Hematopoietic multipotent progenitor cell treated with erythropoietin and hydrocortisone succinate and interleukin-3 and kit ligand, for 4 days (in vitro differentiated cells): ENCODE measurements around the gene ARMS2.

ENCODE experiments used
- DNase-seq: peaks from one replicate; pipeline ENCODE4 v3.0.0-alpha.2; 2015

Gene ARMS2

DNA sequence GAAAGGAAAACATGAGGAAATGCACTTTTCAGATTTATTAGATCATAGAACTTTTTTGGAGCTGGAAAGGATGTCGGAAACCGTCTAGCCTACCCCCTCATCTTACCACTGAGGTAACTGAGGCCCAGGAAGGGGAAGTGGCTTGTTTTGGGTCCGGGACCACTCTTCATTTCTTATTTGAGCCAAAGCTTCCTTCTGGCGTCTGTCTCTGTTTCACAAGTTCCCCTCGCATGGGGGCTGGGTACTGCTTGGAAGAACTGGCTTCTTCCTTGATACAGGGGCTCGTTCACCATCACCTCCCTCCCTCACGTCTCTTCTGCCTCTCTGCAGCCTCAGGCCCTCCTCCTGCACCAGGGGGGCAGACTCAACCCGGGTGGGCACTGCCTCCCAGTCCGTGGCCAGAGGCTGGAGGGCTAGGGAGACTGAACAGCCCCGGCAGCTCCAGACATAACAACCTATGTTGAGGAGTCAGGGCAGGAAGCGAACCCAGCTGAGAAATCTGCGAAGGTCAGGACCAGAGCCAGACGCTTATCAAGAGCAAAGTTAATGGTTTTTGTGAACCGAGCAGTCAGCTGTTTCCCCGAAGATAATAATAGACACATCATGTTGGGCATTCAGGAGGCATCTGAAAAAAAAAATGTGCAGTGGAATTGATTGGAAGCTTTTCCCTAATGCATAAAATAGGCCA lies 19.8 kb downstream of the ARMS2 start:
- peak; percentile 68 for DNase-seq

DNA sequence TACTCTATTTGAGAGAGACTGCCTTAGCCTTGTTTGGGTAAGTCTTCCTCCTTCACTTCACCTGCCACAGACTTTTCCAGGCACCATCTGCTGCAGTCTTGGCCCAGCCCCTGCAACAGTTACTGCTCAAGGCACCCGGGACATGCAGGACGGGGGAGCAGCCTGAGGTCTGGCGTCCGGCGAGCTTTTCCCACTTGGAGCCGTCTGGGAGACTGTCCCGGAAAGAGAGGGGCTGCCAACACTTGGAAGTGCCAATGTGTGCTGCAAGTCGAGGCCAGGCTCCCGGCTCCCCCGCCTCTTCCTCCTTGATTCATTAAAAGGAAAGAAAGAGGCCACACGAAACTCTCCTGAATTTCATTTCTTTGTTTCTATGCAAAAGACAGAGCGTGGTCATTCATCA lies 20.6 kb downstream of the ARMS2 start:
- no peak for DNase-seq

DNA sequence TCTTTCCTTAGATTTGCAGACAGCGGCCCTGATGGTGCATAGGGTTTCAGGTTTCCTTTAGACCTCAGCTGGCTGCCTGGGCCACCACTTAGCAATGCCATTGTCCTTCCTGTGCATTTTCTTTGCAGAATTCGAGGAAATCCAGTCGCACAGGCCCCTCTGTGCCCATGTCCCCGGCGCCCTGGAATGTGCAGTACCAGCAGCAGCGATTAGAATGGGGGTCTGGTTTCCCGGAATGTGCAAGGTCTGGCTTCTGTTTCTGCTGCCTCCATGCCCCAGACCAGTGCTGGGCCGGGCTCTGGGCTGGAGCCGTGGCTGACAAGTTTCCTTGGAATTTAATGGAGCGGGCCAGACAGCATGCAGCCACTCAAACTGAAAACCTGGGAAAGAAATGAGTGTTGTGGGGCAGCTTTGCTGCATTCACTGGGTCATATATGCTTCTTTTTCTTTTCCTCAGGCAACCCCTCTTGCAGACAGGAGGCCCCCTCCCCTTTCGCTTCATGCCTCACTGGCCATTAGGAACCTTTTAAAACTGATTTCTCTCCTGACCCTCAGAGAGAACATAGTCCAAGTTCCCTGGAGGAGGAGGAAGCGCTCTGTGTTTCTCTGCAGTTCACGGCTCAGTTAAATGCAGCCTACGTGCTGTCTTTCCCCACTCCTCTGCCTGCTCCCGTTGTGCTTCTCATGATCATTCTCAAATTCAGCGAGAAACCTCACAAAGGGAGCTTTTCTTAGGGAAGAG lies 21.3 kb downstream of the ARMS2 start:
- DNase-seq = no peak

DNA sequence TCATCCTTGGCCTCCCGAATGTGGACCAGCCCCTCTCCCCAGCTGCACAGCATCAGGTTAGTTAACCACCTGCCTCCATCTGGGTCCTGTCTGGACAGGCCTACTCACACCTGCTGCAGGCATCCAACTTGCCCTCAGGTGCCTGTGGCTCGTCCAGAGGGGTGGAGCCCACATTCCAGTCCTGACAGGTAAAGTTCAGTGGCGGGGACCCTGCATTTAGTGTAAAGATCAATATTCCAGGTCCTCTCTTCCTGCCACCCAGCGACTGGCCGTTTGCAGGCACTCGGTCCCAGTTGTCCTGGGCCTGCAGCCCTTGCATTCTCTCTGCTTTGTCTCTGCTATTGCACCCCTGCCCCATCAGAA lies 21.9 kb downstream of the ARMS2 start:
- DNase-seq = no peak

DNA sequence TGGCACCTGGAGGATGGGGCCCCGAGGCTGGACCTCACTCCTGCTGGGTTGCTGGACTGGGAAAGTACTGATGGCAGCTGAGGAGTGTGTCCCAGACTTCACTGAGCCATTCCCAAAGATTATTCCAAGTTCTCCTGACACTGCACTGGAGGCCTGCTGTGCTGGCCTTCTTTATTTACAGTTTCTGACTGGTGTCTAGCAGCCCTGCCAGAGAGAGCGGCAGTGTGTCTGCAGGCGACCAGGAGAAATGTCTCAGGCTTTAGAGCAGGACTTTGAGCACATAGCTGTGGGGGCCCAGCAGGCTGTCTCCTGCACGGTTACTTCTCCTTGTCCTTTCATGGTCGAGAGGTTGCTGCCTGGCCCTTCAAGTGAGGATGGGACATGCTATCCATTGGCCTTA lies 23.0 kb downstream of the ARMS2 start:
- DNase-seq = no peak

DNA sequence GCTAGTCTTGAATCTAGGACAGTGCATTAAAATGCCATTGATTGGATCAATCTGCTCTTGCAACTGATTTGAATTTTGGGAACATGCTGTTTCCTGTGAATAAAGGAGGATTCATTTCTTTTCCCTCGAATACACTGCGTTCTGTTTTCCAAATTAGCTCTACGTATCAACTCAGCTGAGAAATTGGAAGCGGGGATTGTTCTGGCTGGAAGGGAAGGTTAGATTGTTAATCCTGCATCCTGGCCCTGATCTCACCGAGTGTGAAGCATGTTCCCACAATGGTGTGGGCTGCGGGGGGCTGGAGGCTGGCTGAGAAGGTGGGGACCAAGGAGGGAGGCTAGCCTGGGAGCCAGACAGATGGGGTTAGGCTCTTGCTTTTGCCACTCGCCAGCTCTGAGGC lies 24.5 kb downstream of the ARMS2 start:
- DNase-seq = no peak

DNA sequence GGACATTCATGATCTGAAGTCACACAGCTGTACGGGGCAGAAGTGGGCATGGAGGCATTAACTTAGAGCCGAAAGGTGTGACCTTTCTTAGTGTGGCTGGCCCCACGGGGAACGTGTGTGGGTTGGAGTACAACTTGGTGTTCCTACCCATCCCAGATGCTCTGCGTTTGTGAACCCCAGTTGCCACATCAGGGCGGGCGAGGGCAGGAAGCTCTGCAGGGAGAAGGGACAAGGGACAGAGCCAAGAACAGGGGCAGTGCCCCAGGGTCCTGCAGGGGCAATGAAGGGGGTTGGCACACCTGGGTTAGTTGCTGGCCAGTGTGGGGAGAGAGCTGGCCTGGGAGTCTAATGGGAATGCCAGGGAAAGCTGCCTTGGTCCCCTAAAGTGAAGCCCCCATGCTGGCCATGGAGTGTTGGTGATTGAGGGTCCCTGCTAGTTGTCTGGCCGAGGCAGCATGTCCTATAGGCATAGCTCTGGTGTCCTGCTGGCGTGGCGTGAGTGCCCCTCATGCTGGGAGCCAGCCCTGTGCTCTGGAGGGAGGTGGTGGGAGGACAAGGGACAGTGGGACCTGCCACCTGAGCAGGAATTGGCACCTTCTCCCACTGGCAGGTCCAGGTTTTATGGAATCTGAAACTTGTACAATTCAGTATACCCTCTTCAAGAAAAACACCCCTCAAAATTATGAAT lies 25.8 kb downstream of the ARMS2 start:
- no peak for DNase-seq

DNA sequence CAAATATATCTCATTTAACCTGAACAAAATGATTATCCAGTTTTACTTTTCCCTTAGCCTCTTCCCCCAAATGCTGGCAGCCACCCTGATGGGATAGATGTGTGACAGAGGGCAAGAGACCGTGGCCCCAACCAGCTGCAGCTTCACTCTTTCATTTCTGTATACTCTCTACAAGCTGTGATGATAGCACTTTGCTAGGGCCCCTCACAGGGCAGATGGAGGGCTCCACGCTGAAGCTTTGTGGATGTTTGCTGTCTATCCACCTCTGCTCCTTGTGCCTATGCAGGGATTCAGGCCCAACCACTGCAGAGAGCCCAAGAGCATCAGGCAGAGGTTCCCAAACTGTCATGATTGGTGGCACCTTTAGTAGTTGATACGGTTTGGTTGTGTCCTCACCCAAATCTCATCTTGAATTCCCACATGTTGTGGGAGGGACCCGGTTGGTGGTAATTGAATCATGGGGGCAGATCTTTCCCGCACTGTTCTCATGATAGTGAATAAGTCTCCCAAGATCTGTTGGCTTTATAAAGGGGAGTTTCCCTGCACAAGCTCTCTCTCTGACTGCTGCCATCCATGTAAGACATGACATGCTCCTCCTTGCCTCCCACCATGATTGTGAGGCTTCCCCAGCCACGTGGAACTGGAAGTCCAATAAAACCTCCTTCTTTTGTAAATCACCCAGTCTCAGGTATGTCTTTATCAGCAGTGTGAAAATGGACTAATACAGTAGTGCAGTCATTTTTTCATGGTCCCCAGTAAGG lies 27.0 kb downstream of the ARMS2 start:
- no peak for DNase-seq

DNA sequence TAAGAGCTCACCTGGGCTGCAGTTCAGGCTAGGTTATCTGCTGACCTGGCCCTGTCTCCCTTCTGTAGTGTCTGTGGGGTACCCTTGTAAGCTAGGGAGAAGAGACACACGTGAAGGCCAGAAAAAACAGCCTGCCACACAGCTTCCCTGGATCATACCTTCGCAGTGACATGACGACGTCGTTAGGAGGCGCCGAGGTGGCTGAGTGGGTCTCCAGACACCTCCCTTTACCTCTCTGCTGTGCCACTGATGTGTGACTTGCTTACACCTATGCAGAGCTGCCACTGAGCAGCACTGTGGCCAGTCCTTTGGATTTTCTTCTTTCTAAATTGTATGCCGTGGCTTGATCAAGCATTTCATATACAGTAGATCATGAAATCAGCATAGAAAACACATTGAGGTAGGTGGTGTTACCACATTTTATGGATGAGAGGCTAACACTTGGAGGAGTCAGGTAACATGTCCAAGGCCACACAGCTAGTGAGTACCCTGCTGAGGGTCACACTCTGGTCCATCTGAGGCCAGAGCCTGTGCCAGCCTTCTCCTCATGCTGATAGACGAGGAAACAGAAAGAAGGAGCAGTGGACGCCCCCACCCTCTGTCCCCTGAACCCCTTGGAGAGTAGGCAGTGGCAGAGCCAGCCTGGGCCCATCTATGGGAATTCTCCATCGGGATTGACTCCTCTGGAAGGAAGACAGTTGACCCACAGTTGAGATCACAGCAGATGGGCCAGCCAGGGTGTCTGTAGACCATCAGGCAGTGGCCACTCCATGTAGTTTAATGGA lies 30.0 kb downstream of the ARMS2 start:
- no peak for DNase-seq

DNA sequence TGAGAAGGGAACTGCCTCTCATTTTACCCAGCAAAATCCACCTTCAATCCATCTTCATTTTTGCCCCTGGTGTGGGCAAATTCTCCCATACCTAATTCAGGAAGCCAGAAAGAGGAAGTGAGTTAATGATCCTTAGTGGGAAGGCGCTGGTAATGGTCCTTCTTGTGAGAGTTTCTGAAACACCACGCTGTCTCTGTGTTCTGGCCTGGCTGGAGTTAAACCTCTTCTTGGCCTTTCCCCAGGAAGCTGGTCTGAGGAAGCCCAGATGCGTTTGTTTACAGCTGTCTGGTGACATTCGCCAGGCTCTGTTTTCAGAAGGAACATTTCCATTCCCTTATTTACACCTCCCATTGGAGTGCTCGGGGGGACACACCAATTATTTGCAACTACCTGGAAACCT lies 31.2 kb downstream of the ARMS2 start:
- DNase-seq = peak; percentile 17

DNA sequence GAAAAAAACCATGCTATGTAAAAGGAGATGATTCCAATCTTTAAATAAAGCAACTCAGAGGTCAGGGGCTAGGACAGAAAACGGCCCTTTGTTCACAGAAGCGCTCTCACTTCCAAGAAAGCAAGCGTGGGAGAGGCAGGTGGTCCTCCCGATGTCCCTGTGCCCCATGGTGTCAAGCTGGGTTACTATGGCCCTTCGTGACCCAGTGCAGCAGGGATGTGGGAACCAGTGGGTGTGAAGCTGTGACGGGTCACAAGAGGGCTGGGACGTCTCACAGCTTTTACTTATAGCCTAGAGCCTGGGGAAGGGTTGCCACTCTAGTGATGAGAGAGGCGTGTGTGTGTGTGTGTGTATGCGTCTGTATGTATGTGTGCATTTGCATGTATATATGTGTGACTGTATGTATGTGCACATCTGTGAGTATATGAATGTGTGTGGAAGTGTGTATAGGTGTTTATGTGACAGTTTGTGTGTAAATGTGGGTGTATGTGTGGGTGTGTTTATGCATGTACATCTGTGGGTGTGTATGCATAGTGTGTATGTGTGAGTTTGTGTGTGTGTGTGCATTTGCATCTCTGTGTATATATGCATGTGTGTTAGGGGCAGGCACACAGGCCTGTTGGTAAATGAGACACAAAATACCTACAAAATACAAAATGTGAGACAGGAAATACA lies 32.1 kb downstream of the ARMS2 start:
- no peak for DNase-seq

DNA sequence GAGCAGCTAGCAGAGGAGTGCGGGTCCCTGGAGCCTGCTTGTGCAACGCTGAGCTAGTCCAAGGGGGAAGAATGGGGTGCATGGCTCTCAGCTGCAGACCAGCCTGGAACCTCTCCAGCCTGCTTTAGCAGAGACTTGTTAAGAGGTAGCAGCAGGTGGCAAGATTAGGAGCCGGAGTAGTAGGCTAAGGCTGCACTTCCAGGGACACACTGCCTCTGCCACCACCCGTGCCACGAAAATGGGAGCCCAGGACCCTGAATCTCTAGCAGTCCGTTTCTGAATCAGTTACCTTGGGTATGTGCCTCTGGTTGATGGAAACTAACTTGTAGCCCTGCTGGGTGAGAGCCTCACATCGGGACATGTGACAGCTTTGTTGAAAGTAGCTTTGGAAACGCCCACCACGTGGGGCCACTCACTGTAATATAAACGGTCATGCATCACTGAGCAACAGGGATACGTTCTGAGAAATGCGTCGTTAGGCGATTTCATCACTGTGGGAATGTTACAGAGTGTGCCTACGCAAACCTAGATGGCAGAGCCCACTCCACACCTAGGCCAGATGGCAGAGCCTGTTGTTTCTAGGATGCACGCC lies 32.8 kb downstream of the ARMS2 start:
- DNase-seq = no peak

DNA sequence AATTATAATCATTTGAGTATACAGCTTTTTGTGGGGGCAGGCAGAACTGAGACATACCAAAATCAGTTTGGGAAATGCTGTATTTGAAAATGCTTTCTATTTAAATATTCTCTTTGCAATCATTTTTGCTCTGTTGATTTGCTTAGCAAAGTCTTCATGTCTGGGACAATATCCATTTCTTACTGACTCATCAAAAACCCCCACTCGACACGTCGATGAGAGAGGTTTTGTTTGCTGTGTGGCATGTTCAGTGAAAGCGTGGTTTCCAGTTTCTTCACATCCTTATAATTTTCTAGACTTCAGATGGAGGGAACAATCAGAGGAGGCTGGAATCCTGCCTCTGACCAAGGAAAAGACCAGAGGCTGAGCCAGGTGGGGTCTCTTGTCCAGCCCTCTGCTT lies 35.8 kb downstream of the ARMS2 start:
- no peak for DNase-seq

DNA sequence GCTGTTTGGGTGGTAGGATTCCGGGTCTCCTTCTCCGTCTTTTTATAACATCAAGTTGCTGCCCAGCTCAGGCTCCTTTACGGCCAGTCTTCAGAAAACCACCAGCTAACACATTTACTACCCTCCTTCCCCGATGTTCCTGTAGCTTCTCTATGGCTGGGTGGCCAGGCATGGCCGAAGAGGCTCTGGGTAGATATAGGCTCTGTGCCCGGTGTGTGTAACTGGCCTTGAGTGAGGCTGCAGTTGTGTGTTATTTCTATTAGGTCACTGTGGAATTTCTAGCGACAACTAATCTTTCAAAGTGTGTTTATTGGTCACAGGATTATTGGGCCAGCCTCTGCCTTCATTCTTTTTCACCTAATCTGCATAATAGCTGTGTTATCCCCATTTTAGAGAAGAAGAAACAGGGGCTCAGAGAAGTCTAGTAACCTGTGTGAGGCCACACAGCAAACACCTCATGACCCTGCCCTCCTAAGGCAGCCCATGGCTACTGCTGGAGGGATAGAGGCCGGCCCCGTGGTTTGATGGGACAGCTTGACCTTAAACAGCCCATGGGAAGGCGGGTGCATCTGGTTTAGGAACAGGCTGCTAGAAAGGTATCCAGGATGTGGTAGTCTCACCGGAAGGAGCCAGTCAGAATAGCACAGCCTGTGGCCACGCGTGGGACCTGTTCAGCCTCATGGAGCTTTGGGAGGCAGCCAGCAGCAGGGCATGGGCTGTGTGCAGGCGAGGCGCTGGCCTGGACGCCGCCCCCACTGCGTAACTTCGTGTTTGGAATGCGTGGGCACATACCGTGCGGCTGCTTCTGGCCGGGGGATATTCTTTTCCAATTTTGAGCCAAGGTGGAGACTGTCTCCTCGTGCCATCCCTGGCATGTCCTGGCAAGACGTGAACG lies 36.6 kb downstream of the ARMS2 start:
- DNase-seq = no peak

DNA sequence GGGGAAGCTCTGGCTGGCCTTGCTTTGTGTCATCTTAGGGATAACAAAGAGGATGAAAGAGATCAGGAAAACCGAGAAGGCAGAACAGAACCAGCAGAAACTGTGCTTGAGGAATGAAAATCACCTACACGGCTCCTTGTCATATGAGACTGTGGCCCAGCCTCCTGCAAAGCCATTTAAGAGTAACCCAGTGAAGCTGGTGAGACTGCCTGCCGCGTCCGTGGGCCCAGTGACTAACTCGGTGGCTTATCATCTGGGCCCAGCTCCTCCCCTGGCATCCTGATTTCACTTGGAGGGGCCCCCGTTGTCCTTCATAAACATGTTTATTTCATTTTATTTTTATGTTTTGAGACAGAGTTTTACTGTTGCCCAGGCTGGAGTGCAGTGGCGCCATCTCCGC lies 37.6 kb downstream of the ARMS2 start:
- DNase-seq = peak; percentile 12

DNA sequence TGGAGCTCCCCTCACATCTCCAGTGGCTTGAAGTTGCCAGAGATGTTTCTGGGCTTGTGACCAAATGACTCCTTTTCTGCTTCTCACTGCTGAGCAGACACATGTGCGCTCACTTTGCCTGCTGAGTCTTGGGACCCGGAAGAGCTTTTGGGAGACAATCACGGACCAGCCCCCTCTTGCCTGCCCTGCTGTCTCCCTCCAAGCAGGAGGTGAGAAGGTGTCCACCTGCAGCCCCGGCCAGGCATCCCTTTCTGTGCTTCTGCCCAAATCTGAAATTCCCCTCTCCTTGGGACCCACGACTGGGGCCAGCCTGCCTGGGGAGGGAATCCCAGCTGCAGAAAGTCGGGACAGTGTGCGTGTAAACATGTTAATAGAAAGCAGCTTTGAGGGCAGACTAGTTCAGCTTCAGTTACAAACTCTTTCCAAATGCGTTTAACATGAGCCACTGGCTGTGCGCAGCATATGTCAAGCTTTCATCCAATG lies 38.6 kb downstream of the ARMS2 start:
- DNase-seq = no peak

DNA sequence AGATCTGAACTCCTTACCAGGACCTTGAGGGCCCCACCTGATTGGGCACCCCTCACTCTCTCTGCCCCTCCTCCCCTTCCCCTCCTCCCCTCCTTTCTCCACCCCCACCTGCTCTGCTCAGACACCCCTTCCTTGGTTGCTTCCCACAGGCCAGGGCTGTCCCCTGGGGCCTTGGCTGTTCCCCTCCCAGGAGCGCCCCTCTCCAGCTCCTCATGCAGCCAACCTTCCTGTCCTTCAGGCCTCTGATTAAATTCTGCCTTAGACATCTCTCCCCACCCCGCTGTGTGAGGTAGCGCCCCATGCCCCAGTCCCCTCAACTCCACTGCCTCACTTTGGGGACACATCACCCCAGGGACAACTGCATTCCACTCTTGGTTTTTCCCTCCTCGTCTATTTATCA lies 39.3 kb downstream of the ARMS2 start:
- DNase-seq = no peak

DNA sequence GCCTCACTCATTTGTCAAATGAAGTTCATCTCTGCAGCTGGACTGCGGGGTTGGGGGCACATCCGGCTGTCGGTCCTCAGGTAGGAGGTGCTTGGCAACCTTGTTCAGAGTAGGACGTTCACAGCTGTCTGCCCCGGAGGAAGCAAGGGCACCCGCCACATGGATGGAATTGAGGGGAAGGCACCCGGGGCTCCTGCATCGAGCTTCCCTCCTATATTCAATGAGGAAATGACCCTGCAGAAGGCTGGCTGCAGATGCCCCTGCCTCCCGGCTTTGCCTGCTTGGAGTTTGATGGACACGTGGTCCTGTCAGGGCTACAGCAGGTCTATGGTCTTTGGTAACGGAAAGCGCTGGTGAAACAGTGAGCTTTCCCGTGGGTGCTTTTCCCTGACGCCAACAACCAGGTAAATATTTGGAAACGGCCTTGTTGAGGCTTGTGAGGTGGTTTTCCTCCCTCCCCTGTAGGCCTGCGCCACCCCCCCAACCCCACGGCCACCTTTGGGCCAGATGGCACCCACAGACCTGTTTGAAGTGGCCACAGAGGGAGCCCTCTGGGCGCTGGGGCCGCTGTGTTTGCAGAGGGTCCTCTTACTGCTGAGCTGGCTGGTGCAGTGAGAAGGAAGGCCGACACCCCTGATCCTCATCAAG lies 39.8 kb downstream of the ARMS2 start:
- no peak for DNase-seq

DNA sequence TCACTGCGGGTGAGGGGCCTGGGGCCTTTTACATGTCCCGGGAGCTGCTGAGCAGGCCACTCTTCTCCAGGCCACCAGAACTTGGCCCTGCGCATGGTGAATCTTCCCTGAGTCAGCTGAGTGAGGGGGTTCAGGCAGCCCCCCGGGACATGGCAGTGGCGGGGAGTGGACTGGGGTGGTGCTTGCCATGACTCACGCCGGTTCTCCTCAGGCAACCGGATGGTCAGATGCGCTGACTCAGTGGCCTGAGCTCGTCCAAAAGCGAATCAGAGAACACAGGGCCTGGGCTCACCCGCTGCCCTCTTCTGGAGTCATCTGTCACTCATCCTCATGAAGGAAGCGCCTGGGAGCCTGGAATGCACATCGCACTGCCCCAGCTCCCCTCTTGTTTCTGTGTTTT lies 40.4 kb downstream of the ARMS2 start:
- DNase-seq = no peak
